ENCODE results near the gene TRIM68. TPM values are rescaled to one million over a fixed set of nuclear protein-coding genes. Genes with fewer than 3 reads are reported as not detected.

The TRIM68 gene
- total RNA-seq, 6 experiments from 2014 or later: 3.3 to 8.6 (median 5.8) TPM

DNA sequence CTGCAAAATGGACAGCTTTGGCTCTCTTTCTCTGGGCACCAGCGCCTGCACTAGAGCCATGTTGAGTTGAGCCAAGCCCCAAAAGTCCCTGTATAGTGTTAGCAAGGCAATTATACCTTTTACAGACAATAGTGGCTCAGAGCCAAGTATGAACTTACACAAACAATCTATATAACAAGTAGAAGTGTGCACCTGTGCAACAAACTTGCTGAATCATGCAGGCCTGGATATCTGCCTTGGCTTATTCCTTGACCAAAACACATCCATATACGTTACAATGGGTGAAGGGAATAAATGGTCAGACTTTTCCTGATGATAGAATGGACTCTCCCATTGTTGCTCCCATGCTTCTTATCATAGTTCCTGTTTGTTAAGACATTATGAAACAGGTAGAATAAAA, 30.3 kb downstream of the TRIM68 start:
- WGBS (ENCODE audit: insufficient coverage, low coverage, low lambda C conversion rate, missing lambda C conversion rate): 71% methylated on average over 2 of the region's 2 CpGs
- ATAC-seq: no peak
- DNase-seq: no peak

GRCh38 chr11:4576880-4577279, 31.2 kb downstream of the TRIM68 start:
- no peak for ATAC-seq
- no peak overlapping the region for H3K4me3 ChIP-seq
- H3K36me3 ChIP-seq: no peaks in the 10 kb centered on the region
- no peak overlapping the region for H3K27ac ChIP-seq
- H3K9me3 ChIP-seq: no peaks in the 10 kb centered on the region
- WGBS (ENCODE audit: insufficient coverage, low coverage, low lambda C conversion rate, missing lambda C conversion rate): 39% methylated on average over 3 of the region's 3 CpGs
- H3K27me3 ChIP-seq: no peaks in the 10 kb centered on the region
- intact Hi-C loops (cut with DNase I): no loop called here
- TF ChIP-seq CTCF (IDR thresholded peaks at IDR 0.05) (no peak), POLR2A (IDR thresholded peaks at IDR 0.05) (no peak)
- no peaks in the 10 kb centered on the region for H3K4me1 ChIP-seq
- DNase-seq: no peak

More for the DNA sequence above, 30.3 kb downstream of the TRIM68 start:
- H3K36me3 ChIP-seq: no peaks in the 10 kb centered on the region
- no peaks in the 10 kb centered on the region for H3K4me1 ChIP-seq
- TF ChIP-seq POLR2A (IDR thresholded peaks at IDR 0.05) (no peak), CTCF (IDR thresholded peaks at IDR 0.05) (no peak)
- intact Hi-C loops (cut with DNase I): no loop called here
- no peaks in the 10 kb centered on the region for H3K27me3 ChIP-seq
- H3K27ac ChIP-seq: no peak overlapping the region
- H3K4me3 ChIP-seq: no peak overlapping the region
- H3K9me3 ChIP-seq: no peaks in the 10 kb centered on the region

DNA sequence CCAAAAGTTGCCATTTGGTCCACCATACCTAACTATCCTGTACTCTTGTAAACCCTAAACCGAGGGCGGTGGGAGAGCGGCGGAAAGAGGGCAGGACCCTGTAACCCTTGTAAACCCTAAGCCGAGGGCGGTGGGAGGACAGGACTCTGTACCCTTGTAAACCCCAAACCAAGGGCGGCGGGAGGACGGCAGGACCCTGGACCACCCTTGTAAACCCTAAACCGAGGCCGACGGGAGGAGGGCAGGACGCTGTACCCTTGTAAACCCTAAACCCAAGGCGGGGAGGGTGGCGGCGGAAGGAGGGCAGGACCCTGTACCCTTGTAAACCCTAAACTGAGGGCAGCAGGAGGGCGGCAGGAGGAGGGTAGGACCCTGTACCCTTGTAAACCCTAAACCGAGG, 39.0 kb downstream of the TRIM68 start:
- Histone ChIP-seq H3K27me3 (no peaks in the 10 kb centered on the region), H3K4me3 (no peak overlapping the region), H3K9me3 (no peaks in the 10 kb centered on the region), H3K4me1 (no peaks in the 10 kb centered on the region), H3K27ac (no peak overlapping the region), H3K36me3 (no peaks in the 10 kb centered on the region)
- 87% methylated on average over 18 of the region's 18 CpGs for WGBS (ENCODE audit: insufficient coverage, low coverage, low lambda C conversion rate, missing lambda C conversion rate)
- ATAC-seq (no peak), DNase-seq (no peak)
- intact Hi-C loops (cut with DNase I): no loop called here
- no peak for TF ChIP-seq CTCF (IDR thresholded peaks at IDR 0.05)
- TF ChIP-seq POLR2A (IDR thresholded peaks at IDR 0.05): no peak

DNA sequence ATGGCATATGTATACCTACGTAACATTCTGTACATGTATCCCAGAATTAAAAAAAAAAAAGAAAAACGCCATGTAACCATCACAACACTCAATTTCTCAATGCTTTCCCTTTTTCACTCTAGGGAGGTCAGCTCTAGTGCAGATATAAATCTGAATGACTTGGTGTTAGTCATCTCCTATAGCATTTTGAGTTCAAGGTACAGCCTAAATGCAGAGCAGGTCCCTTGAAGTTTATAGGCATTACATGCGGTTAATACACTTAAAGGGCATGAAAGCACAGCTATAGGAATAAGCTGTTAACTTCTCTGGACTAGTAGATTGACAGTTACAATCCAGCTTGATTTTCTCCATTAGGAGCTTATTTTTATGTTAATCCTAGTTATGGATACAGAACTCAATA, 42.7 kb downstream of the TRIM68 start:
- Histone ChIP-seq H3K4me3 (no peak overlapping the region), H3K9me3 (no peaks in the 10 kb centered on the region), H3K4me1 (no peaks in the 10 kb centered on the region), H3K27me3 (no peaks in the 10 kb centered on the region), H3K27ac (no peak overlapping the region), H3K36me3 (no peaks in the 10 kb centered on the region)
- WGBS (ENCODE audit: insufficient coverage, low coverage, low lambda C conversion rate, missing lambda C conversion rate): 71% methylated on average over 3 of the region's 3 CpGs
- DNase-seq (no peak), ATAC-seq (no peak)
- TF ChIP-seq POLR2A (IDR thresholded peaks at IDR 0.05): no peak
- TF ChIP-seq CTCF (IDR thresholded peaks at IDR 0.05): no peak
- intact Hi-C loops (cut with DNase I): no loop called here

DNA sequence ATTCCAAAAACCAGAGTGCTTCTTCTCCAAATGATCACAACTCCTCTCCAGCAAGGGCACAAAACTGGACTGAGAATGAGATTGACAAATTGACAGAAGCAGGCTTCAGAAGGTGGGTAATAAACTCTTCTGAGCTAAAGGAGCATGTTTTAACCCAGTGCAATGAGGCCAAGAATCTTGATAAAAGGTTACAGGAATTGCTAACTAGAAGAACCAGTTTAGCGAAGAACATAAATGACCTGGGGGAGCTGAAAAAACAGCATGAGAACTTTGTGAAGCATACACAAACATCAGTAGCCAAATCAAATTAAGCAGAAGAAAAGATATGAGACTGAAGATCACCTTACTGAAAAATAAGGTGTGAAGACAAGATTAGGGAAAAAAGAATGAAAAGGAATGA, 47.6 kb downstream of the TRIM68 start:
- ATAC-seq: no peak
- H3K36me3 ChIP-seq: no peaks in the 10 kb centered on the region
- no peaks in the 10 kb centered on the region for H3K4me1 ChIP-seq
- H3K27ac ChIP-seq: no peak overlapping the region
- intact Hi-C loops (cut with DNase I): no loop called here
- no peaks in the 10 kb centered on the region for H3K27me3 ChIP-seq
- H3K9me3 ChIP-seq: no peaks in the 10 kb centered on the region
- DNase-seq: no peak
- no peak overlapping the region for H3K4me3 ChIP-seq
- TF ChIP-seq POLR2A (IDR thresholded peaks at IDR 0.05): no peak
- no peak for TF ChIP-seq CTCF (IDR thresholded peaks at IDR 0.05)
- 100% methylated on average over 1 of the region's 1 CpG for WGBS (ENCODE audit: insufficient coverage, low coverage, low lambda C conversion rate, missing lambda C conversion rate)

Measured in right lobe of liver (tissue), 6 donors.